GM19328 (cell line): ENCODE results near the gene ZNF665.
"Not testable (repeated sequence)": the region's sequence is repeated elsewhere in the genome, so short reads cannot be mapped to it uniquely, and the experiment has no call there.

ENCODE experiments used
- ATAC-seq: cut with Tn5 transposase; IDR thresholded peaks from one replicate; pipeline ENCODE4 v1.9.1; 2021; ENCODE audit warnings: mild to moderate bottlenecking, moderate library complexity; ENCODE audit not compliant: unreplicated experiment

The ZNF665 gene

DNA sequence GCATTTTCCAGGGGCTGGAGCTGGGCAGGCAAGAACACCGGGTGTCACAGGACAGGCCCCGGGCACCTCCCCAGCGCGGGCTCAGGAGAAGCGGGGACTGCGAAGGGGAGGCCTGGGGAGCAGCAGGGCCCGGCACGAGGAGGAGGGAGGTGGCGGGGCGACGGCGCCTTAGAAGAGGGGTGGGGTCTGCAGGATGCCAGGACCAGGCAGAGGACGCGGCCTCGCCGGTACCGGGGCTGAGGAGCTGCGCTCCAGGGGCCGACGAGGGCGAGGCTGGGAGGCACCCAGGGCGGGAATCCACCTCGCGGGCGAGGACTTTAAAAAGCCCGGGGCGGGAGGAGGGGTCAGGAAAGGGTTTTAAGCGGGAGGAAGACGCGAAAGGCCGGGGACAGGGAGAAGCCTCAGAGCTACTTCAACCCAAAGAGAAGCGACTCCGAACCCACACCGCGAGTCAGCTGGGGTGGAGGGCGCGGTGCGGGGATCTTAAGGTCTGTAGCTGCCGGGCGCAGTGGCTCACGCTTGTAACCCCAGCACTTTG lies 35.0 kb downstream of the ZNF665 start:
- no peak for ATAC-seq

DNA sequence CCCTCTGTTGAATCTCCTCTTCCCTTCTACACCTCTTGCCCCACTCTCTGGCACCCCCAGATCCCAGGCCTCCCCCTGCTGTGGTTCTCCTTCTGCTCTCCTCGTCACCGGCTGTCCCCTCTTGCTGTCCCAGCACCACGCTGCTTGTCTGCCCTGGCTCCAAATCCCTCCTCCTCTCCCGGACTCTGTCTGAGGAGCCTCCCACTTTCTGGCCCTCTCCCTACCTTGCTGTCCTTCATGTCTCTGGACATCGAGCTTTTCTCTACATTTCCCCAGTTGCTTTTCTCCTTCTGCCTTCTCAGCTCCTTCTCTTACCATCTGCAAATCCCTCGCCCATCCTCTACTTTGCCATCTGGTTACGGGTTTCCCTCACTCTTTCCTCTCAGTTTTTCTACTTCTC lies 35.5 kb downstream of the ZNF665 start:
- ATAC-seq = no peak

DNA sequence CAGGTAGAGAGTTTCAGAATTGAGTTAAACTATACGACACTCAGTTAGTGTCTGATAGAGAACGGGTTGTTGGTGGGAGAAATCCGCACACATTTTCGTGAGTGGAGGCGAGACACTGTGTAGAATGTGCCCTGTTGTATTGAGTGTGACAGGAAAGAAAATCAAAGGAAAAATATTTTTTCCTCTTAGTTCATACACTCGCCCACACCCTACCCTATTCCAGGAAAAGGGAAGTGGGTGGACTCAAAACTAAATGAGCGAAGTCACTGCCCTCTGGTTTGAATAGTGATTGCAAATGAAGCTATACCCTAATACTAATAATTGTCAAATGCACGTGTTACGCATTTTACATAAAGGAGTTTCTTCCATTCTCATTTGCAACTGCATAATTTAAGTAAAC lies 36.3 kb downstream of the ZNF665 start:
- ATAC-seq = no peak

DNA sequence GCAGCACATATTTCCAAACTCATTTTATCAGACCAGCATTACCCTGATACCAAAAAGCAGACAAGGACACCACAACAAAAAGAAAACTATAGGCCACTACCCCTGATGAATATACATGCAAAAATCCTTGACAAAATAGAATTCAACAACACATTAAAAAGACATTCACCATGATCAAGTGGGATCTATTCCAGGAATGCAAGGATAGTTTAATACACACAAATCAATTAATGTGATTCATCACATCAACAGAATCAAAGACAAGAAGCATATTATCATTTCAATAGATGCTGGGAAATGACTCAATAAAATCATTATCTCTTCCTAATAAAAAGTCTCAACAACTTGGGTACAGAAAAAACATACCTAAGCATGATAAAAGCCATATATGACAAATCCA lies 45.5 kb downstream of the ZNF665 start:
- ATAC-seq = no peak

DNA sequence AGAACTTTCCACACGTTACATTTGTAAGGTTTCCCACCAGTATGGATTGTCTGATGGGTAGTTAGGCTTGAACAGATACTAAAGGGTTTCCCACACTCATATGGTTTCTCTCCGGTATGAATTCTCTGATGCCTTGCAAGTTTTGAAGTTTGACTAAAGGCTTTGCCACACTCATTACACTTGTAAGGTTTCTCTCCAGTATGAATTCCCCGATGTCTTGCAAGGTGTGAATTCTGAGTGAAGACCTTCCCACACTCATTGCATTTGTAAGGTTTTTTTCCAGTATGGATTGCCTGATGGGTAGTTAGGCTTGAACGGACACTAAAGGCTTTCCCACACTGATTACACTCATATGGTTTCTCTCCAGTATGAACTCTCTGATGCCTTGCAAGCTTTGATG lies 52.8 kb downstream of the ZNF665 start:
- no peak for ATAC-seq

DNA sequence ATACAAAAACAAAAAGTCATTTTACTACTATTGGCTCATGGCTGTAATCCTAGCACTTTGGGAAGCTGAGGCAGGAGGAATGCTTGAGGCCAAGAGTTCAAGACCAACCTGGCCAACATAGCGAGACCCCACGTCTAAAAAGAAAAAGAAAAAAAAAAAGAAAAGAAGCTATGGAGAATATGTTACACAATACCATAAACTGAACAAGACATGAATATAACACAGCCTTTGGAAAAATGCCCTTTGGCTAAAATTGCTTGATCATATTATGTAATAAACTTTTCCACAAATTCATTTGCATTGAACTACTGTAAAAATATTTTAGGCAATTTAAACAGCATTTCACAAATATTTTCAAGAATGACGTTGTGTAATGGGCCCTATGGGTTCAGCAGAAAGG lies 56.7 kb downstream of the ZNF665 start:
- ATAC-seq = no peak

DNA sequence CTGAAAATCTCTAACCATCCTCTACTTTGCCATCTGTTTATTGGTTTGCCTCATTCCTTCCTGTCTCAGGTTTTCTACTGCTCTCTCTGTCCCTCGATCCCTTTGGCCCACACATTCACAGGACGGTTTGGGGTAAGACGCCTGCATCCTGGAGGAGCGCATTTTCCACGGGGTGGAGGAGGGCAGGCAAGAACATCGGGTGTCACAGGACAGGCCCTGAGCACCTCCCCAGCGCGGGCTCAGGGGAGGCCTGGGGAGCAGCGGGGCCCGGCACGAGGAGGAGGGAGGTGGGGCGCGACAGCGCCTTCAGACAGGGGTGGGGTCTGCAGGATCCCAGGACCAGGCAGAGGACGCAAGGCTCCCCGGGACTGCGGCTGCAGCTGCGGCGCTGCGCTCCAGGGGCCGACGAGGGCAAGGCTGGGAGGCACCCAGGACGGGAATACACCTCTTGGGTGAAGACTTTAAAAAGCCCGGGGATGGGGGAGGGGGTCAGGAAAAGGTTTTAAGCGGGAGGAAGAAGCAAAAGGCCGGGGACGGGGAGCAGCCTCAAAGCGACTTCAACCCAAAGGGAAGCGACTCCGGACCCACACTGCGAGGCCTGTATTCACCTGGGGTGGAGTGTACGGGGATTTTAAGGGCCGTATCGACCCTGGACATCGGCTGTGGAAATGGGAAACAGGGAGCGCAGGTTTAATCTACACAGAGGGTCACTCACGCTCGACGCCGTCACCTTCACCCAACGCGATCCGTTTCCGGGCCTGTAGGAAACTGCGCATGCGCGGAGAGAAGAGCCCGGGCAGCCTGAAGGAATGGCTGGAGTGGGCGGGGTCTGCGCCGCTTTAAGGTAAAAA lies 60.8 kb downstream of the ZNF665 start, which contains the start of gene ZNF415:
Gene ZNF415 (minus strand): TSS at position 770 of the 851 bp plus-strand sequence. CDS start 10,234 bp downstream, outside the sequence.
- no peak for ATAC-seq

DNA sequence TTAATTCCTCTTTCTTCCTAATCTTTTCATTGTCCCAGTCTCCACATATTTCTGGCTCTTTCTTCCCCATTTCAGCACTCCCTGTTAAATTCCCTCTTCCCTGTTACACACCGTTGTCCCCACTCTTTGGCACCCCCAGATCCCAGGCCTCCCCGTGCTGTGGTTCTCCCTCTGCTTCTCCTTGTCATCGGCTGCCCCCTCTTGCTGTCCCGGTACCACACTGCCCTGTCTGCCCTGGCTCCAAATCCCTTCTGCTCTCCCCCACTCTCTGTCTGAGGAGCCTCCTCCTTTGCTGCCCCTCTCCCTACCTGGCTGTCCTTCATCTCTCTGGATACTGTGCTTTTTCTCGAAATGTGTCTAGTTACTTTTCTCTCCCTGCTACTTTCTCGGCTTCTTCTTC lies 61.4 kb downstream of the ZNF665 start:
- no peak for ATAC-seq

DNA sequence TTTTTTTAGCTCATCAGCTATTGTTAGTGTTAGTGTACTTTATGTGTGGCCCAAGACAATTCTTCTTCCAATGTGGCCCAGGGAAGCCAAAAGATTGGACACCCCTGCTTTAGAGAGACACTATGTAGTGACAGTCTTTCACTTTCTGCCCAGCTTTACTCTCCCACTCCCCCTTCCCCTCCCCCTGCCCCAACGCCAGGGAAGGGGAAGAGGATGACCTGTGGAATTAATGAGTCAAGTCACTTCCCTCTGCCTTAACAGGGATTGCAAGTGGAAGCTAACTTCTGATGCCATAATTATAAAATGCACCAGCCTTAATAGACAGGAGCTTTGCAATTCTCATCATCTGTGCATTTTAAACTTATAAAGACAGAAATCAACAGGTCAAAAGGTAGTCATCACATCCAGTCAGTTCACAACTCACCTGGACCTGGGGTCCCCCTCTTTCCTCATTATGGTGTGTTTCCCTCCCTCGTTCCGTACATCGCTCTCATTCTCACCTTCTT lies 62.0 kb downstream of the ZNF665 start:
- ATAC-seq = no peak

DNA sequence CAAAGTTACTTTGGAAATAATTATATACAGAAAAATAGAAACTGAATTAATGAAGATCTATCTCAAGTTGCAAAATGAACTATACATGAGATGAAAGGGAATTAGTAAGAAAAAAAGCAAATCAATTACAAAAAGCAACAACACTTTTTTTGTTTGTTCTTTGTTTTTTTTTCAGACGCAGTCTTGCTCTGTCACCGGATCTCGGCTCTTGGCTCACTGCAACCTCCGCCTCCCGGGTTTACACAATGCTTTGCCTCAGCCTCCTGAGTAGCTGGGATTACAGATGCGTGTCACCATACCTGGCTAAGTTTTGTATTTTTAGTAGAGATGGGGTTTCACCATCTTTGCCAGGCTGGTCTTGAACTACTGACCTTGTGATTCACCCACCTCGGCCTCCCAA lies 62.7 kb downstream of the ZNF665 start:
- no peak for ATAC-seq

DNA sequence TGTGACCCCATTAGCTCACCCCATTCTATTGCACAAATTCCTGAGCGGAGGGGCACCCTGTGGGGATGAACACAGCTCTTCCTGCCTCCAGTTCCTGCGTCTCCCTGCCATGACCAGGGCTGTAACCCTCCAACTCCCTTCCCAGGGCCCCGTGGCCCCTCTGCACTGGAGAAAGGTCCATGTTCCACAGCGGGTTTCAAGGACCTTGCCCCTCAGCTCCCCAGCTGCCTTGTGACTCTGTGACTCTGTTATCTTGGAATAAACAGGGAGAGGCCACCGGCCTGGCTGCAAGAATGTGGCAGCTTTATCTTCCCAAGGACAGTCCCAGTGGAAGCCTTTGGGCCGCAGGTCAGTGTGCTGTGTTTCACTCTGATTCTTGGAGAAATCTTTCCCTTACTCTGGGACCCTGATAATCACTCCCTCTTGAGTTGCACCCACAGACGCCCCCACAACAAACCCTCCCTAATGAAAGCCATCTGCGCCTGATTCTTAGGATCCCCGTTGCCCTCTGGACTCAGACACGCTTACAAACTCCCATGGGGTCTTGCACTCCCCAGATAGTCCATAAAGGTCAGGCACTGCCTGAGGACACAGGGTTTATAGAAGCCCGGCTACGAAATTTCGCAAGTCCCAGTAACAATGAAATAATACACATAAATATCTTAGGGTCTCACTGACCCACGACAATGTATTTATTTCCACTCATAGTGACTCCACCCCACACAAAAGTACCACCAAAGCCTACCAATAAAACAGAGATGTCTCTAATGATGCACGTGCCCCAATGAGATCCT lies 66.2 kb downstream of the ZNF665 start:
- ATAC-seq = not testable (repeated sequence)

DNA sequence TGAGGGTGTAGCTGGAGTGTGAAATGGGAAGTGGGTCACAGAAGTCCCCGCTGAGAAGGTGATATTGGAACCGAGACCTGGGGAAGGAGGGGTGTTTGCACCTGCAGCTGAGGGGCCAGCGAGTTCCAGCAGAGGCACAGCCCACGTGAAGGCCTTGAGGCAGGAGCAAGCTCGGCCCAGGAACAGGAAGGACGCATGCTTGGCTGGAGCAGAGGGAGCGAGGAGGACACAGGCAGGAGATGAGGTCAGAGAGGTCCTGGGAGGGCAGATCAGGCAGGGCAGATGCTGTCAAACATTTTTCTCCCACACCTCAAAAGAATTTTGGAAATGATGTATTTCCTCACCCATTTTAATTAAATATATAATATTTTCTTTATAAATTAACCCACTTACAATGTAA lies 69.8 kb downstream of the ZNF665 start:
- no peak for ATAC-seq
